NT2/D1 (cell line): Measurements from ENCODE around the gene MYO15B.

ENCODE experiments used
- SUZ12 ChIP-seq: IDR thresholded peaks from 2 replicates; pipeline ENCODE4 v1.6.1; 2011; ENCODE audit not compliant: insufficient read length, insufficient read depth; ENCODE audit errors: extremely low read depth
- YY1 ChIP-seq: IDR thresholded peaks from 2 replicates; pipeline ENCODE4 v1.6.1; 2011; ENCODE audit not compliant: insufficient read length, insufficient read depth
- ZNF274 ChIP-seq: IDR thresholded peaks from 2 replicates; pipeline ENCODE4 v1.6.1; 2011; ENCODE audit warnings: mild to moderate bottlenecking, low read depth, low read length

- TF ChIP-seq YY1 (no peak), SUZ12 (no peak), ZNF274 (no peak)
These were observed 24.3 kb downstream of the MYO15B start for GRCh38 chr17:75611851-75612429.
